ENCODE results near the gene RSRC1.

Gene RSRC1

GRCh38 chr3:158205994-158206393 lies 96.1 kb downstream of the RSRC1 start:
- Histone ChIP-seq H3K9me3 (ENCODE audit: control insufficient read depth, insufficient read depth, low read length) (peaks cover 8% of the 10 kb centered on the region; the same call in 1 of the 2 replicates), H3F3A (ENCODE audit: control insufficient read depth, insufficient read depth) (no peaks in the 10 kb centered on the region), H3K4me1 (ENCODE audit: control insufficient read depth, low read length) (no peaks in the 10 kb centered on the region), H3K4me3 (ENCODE audit: low read length) (no peak overlapping the region), H3K36me3 (ENCODE audit: control insufficient read depth, low read length) (peaks cover 24% of the 10 kb centered on the region), H3K27ac (ENCODE audit: low read depth, low read length) (no peak overlapping the region), H3K79me2 (ENCODE audit: control insufficient read depth, low read length) (peaks cover 7% of the 10 kb centered on the region), H3K4me2 (ENCODE audit: low read length) (no peak overlapping the region), H3K9me2 (replicated peaks; ENCODE audit: control insufficient read depth, low read length) (no peaks in the 10 kb centered on the region), H3K27me3 (ENCODE audit: control insufficient read depth, low read length) (no peaks in the 10 kb centered on the region), H4K20me1 (ENCODE audit: control insufficient read depth, insufficient read depth, low read depth, low read length) (no peaks in the 10 kb centered on the region)
- TF ChIP-seq EZH2phosphoT487 (IDR thresholded peaks at IDR 0.05; ENCODE audit: borderline replicate concordance, low read length) (no peak), CTCF (IDR thresholded peaks at IDR 0.05; ENCODE audit: low read depth, low read length, poor library complexity, severe bottlenecking) (no peak)

- no peaks in the 10 kb centered on the region for H3K9me2 ChIP-seq (replicated peaks; ENCODE audit: control insufficient read depth, low read length)
- no peaks in the 10 kb centered on the region for H3F3A ChIP-seq (ENCODE audit: control insufficient read depth, insufficient read depth)
- no peaks in the 10 kb centered on the region for H3K27me3 ChIP-seq (ENCODE audit: control insufficient read depth, low read length)
- TF ChIP-seq CTCF (IDR thresholded peaks at IDR 0.05; ENCODE audit: low read depth, low read length, poor library complexity, severe bottlenecking) (no peak), EZH2phosphoT487 (IDR thresholded peaks at IDR 0.05; ENCODE audit: borderline replicate concordance, low read length) (no peak)
- H3K4me3 ChIP-seq (ENCODE audit: low read length): no peak overlapping the region
- peaks cover 7% of the 10 kb centered on the region for H3K79me2 ChIP-seq (ENCODE audit: control insufficient read depth, low read length)
- H3K27ac ChIP-seq (ENCODE audit: low read depth, low read length): no peak overlapping the region
- no peaks in the 10 kb centered on the region for H3K9me3 ChIP-seq (ENCODE audit: control insufficient read depth, insufficient read depth, low read length)
- peaks cover 7% of the 10 kb centered on the region for H3K36me3 ChIP-seq (ENCODE audit: control insufficient read depth, low read length)
- no peaks in the 10 kb centered on the region for H4K20me1 ChIP-seq (ENCODE audit: control insufficient read depth, insufficient read depth, low read depth, low read length)
- H3K4me2 ChIP-seq (ENCODE audit: low read length): no peak overlapping the region
- no peaks in the 10 kb centered on the region for H3K4me1 ChIP-seq (ENCODE audit: control insufficient read depth, low read length)
Measured at GRCh38 chr3:158210067-158210466, 100.2 kb downstream of the RSRC1 start.

- Histone ChIP-seq H3K27ac (ENCODE audit: low read depth, low read length) (no peak overlapping the region), H3K9me2 (replicated peaks; ENCODE audit: control insufficient read depth, low read length) (no peaks in the 10 kb centered on the region), H3K27me3 (ENCODE audit: control insufficient read depth, low read length) (no peaks in the 10 kb centered on the region), H3K79me2 (ENCODE audit: control insufficient read depth, low read length) (peaks cover 13% of the 10 kb centered on the region), H3K36me3 (ENCODE audit: control insufficient read depth, low read length) (peaks cover 16% of the 10 kb centered on the region), H3K4me1 (ENCODE audit: control insufficient read depth, low read length) (no peaks in the 10 kb centered on the region), H3K4me3 (ENCODE audit: low read length) (no peak overlapping the region), H3K4me2 (ENCODE audit: low read length) (no peak overlapping the region), H4K20me1 (ENCODE audit: control insufficient read depth, insufficient read depth, low read depth, low read length) (no peaks in the 10 kb centered on the region), H3K9me3 (ENCODE audit: control insufficient read depth, insufficient read depth, low read length) (no peaks in the 10 kb centered on the region), H3F3A (ENCODE audit: control insufficient read depth, insufficient read depth) (no peaks in the 10 kb centered on the region)
- TF ChIP-seq EZH2phosphoT487 (IDR thresholded peaks at IDR 0.05; ENCODE audit: borderline replicate concordance, low read length): no peak
- TF ChIP-seq CTCF (IDR thresholded peaks at IDR 0.05; ENCODE audit: low read depth, low read length, poor library complexity, severe bottlenecking): no peak
Measured at GRCh38 chr3:158213461-158213860, 103.6 kb downstream of the RSRC1 start.

GRCh38 chr3:158217992-158218391 lies 108.1 kb downstream of the RSRC1 start:
- Histone ChIP-seq H3K27ac (ENCODE audit: low read depth, low read length) (no peak overlapping the region), H3K9me2 (replicated peaks; ENCODE audit: control insufficient read depth, low read length) (no peaks in the 10 kb centered on the region), H3K36me3 (ENCODE audit: control insufficient read depth, low read length) (peaks cover 20% of the 10 kb centered on the region), H3K4me2 (ENCODE audit: low read length) (no peak overlapping the region), H3K79me2 (ENCODE audit: control insufficient read depth, low read length) (peaks cover 13% of the 10 kb centered on the region), H4K20me1 (ENCODE audit: control insufficient read depth, insufficient read depth, low read depth, low read length) (no peaks in the 10 kb centered on the region), H3K27me3 (ENCODE audit: control insufficient read depth, low read length) (no peaks in the 10 kb centered on the region), H3K9me3 (ENCODE audit: control insufficient read depth, insufficient read depth, low read length) (no peaks in the 10 kb centered on the region), H3K4me3 (ENCODE audit: low read length) (no peak overlapping the region), H3F3A (ENCODE audit: control insufficient read depth, insufficient read depth) (no peaks in the 10 kb centered on the region), H3K4me1 (ENCODE audit: control insufficient read depth, low read length) (no peaks in the 10 kb centered on the region)
- TF ChIP-seq CTCF (IDR thresholded peaks at IDR 0.05; ENCODE audit: low read depth, low read length, poor library complexity, severe bottlenecking) (no peak), EZH2phosphoT487 (IDR thresholded peaks at IDR 0.05; ENCODE audit: borderline replicate concordance, low read length) (no peak)

Measured in DOHH2 (cell line).